ENCODE measurements around the gene HSPA12B.

DNA sequence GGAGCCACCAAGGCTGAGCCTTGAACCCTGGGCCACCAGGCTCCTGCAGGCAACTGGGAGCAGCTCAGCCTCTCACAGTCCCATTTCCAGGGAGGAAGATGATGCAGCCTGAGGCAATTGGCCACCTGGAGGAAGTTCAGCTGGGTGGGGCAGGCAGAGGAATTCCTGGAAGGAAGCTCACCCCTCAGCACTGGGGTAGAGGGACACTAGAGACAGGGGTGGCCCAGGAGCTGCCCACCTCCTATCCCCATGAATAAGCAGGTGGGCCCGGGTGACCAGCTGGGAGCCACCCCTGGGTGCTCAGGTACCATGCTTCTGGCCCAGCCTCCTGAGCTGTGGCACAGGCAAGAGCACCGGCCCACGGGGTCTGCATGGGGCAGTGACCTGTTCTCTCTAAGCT lies 3.6 kb upstream of the HSPA12B start:
- TF ChIP-seq, protein P1, sequence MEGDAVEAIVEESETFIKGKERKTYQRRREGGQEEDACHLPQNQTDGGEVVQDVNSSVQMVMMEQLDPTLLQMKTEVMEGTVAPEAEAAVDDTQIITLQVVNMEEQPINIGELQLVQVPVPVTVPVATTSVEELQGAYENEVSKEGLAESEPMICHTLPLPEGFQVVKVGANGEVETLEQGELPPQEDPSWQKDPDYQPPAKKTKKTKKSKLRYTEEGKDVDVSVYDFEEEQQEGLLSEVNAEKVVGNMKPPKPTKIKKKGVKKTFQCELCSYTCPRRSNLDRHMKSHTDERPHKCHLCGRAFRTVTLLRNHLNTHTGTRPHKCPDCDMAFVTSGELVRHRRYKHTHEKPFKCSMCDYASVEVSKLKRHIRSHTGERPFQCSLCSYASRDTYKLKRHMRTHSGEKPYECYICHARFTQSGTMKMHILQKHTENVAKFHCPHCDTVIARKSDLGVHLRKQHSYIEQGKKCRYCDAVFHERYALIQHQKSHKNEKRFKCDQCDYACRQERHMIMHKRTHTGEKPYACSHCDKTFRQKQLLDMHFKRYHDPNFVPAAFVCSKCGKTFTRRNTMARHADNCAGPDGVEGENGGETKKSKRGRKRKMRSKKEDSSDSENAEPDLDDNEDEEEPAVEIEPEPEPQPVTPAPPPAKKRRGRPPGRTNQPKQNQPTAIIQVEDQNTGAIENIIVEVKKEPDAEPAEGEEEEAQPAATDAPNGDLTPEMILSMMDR (IDR thresholded peaks at IDR 0.05): no peak
- TF ChIP-seq POLR2A (IDR thresholded peaks at IDR 0.05): no peak

All from heart left ventricle (tissue), 13 donors.